ENCODE data around the gene C1orf50. TPM values are rescaled to one million over a fixed set of nuclear protein-coding genes. Genes with fewer than 3 reads are reported as not detected.

Gene C1orf50
- total and polyA plus RNA-seq, 9 donors, result 4.6 to 12.9 (median 8.1) TPM

- no peak overlapping the region for H3K27ac ChIP-seq (ENCODE audit: low read length)
Measured at GRCh38 chr1:42732126-42732680, 34.8 kb upstream of the C1orf50 start.

GRCh38 chr1:42733415-42734200, 33.4 kb upstream of the C1orf50 start:
- WGBS (ENCODE audit: insufficient coverage), result 79% methylated on average over 11 of the region's 12 CpGs
- H3K36me3 ChIP-seq (ENCODE audit: control insufficient read depth, insufficient read depth, low read length), result no peaks in the 10 kb centered on the region
- H3K4me1 ChIP-seq (ENCODE audit: control insufficient read depth, insufficient read depth, low read length), result no peaks in the 10 kb centered on the region
- no peak overlapping the region for H3K27ac ChIP-seq (ENCODE audit: low read length)
- no peak for DNase-seq
- no peaks in the 10 kb centered on the region for H3K9me3 ChIP-seq (replicated peaks; ENCODE audit: control insufficient read depth, low read depth, low read length)
- H3K27me3 ChIP-seq (ENCODE audit: control insufficient read depth, insufficient read depth, low read length), result no peaks in the 10 kb centered on the region
- H3K4me3 ChIP-seq (ENCODE audit: low read length), result no peak overlapping the region

More at GRCh38 chr1:42732126-42732680, 34.8 kb upstream of the C1orf50 start:
- no peaks in the 10 kb centered on the region for H3K9me3 ChIP-seq (replicated peaks; ENCODE audit: control insufficient read depth, low read depth, low read length)
- no peak overlapping the region for H3K4me3 ChIP-seq (ENCODE audit: low read length)
- H3K27me3 ChIP-seq (ENCODE audit: control insufficient read depth, insufficient read depth, low read length), result no peaks in the 10 kb centered on the region
- no peaks in the 10 kb centered on the region for H3K36me3 ChIP-seq (ENCODE audit: control insufficient read depth, insufficient read depth, low read length)
- DNase-seq, result peak; percentile 59
- 71% methylated on average over 7 of the region's 10 CpGs for WGBS (ENCODE audit: insufficient coverage)
- H3K4me1 ChIP-seq (ENCODE audit: control insufficient read depth, insufficient read depth, low read length), result no peaks in the 10 kb centered on the region

- 89% methylated on average over 2 of the region's 7 CpGs for WGBS (ENCODE audit: insufficient coverage)
- Histone ChIP-seq H3K4me1 (ENCODE audit: control insufficient read depth, insufficient read depth, low read length) (no peaks in the 10 kb centered on the region), H3K9me3 (replicated peaks; ENCODE audit: control insufficient read depth, low read depth, low read length) (no peaks in the 10 kb centered on the region), H3K27me3 (ENCODE audit: control insufficient read depth, insufficient read depth, low read length) (no peaks in the 10 kb centered on the region), H3K27ac (ENCODE audit: low read length) (no peak overlapping the region), H3K4me3 (ENCODE audit: low read length) (no peak overlapping the region), H3K36me3 (ENCODE audit: control insufficient read depth, insufficient read depth, low read length) (no peaks in the 10 kb centered on the region)
- DNase-seq, result no peak
Measured at GRCh38 chr1:42734201-42735035, 32.6 kb upstream of the C1orf50 start.

- Histone ChIP-seq H3K4me1 (ENCODE audit: control insufficient read depth, insufficient read depth, low read length) (peaks cover 5% of the 10 kb centered on the region), H3K9me3 (replicated peaks; ENCODE audit: control insufficient read depth, low read depth, low read length) (no peaks in the 10 kb centered on the region), H3K27me3 (ENCODE audit: control insufficient read depth, insufficient read depth, low read length) (no peaks in the 10 kb centered on the region), H3K4me3 (ENCODE audit: low read length) (no peak overlapping the region), H3K36me3 (ENCODE audit: control insufficient read depth, insufficient read depth, low read length) (no peaks in the 10 kb centered on the region), H3K27ac (ENCODE audit: low read length) (no peak overlapping the region)
- DNase-seq, result no peak
- WGBS (ENCODE audit: insufficient coverage), result 76% methylated on average over 11 of the region's 11 CpGs
Measured at GRCh38 chr1:42735056-42735455, 32.0 kb upstream of the C1orf50 start.

- Histone ChIP-seq H3K27ac (ENCODE audit: low read length) (no peak overlapping the region), H3K36me3 (ENCODE audit: control insufficient read depth, insufficient read depth, low read length) (no peaks in the 10 kb centered on the region), H3K4me1 (ENCODE audit: control insufficient read depth, insufficient read depth, low read length) (peaks cover 8% of the 10 kb centered on the region), H3K27me3 (ENCODE audit: control insufficient read depth, insufficient read depth, low read length) (no peaks in the 10 kb centered on the region), H3K9me3 (replicated peaks; ENCODE audit: control insufficient read depth, low read depth, low read length) (no peaks in the 10 kb centered on the region), H3K4me3 (ENCODE audit: low read length) (no peak overlapping the region)
- WGBS (ENCODE audit: insufficient coverage), result 76% methylated on average over 13 of the region's 14 CpGs
- no peak for DNase-seq
Measured at GRCh38 chr1:42735477-42736105, 31.5 kb upstream of the C1orf50 start.

- H3K27ac ChIP-seq (ENCODE audit: low read length), result no peak overlapping the region
- H3K4me1 ChIP-seq (ENCODE audit: control insufficient read depth, insufficient read depth, low read length), result peaks cover 12% of the 10 kb centered on the region
- no peaks in the 10 kb centered on the region for H3K36me3 ChIP-seq (ENCODE audit: control insufficient read depth, insufficient read depth, low read length)
- no peak for DNase-seq
- WGBS (ENCODE audit: insufficient coverage), result 100% methylated on average over 1 of the region's 4 CpGs
- H3K4me3 ChIP-seq (ENCODE audit: low read length), result no peak overlapping the region
- H3K9me3 ChIP-seq (replicated peaks; ENCODE audit: control insufficient read depth, low read depth, low read length), result no peaks in the 10 kb centered on the region
- H3K27me3 ChIP-seq (ENCODE audit: control insufficient read depth, insufficient read depth, low read length), result no peaks in the 10 kb centered on the region
Measured at GRCh38 chr1:42736152-42736551, 30.9 kb upstream of the C1orf50 start.

GRCh38 chr1:42736571-42737200, 30.4 kb upstream of the C1orf50 start:
- Histone ChIP-seq H3K27ac (ENCODE audit: low read length) (no peak overlapping the region), H3K27me3 (ENCODE audit: control insufficient read depth, insufficient read depth, low read length) (no peaks in the 10 kb centered on the region), H3K36me3 (ENCODE audit: control insufficient read depth, insufficient read depth, low read length) (no peaks in the 10 kb centered on the region), H3K4me1 (ENCODE audit: control insufficient read depth, insufficient read depth, low read length) (peaks cover 12% of the 10 kb centered on the region), H3K4me3 (ENCODE audit: low read length) (no peak overlapping the region), H3K9me3 (replicated peaks; ENCODE audit: control insufficient read depth, low read depth, low read length) (no peaks in the 10 kb centered on the region)
- 100% methylated on average over 6 of the region's 8 CpGs for WGBS (ENCODE audit: insufficient coverage)
- DNase-seq, result no peak

GRCh38 chr1:42737257-42737656, 29.8 kb upstream of the C1orf50 start:
- no peaks in the 10 kb centered on the region for H3K9me3 ChIP-seq (replicated peaks; ENCODE audit: control insufficient read depth, low read depth, low read length)
- H3K36me3 ChIP-seq (ENCODE audit: control insufficient read depth, insufficient read depth, low read length), result no peaks in the 10 kb centered on the region
- no peak overlapping the region for H3K27ac ChIP-seq (ENCODE audit: low read length)
- H3K4me3 ChIP-seq (ENCODE audit: low read length), result no peak overlapping the region
- DNase-seq, result peak; percentile 42
- peaks cover 12% of the 10 kb centered on the region for H3K4me1 ChIP-seq (ENCODE audit: control insufficient read depth, insufficient read depth, low read length)
- 42% methylated on average over 5 of the region's 5 CpGs for WGBS (ENCODE audit: insufficient coverage)
- H3K27me3 ChIP-seq (ENCODE audit: control insufficient read depth, insufficient read depth, low read length), result no peaks in the 10 kb centered on the region

GRCh38 chr1:42737986-42738677, 28.9 kb upstream of the C1orf50 start:
- H3K27me3 ChIP-seq (ENCODE audit: control insufficient read depth, insufficient read depth, low read length), result no peaks in the 10 kb centered on the region
- no peaks in the 10 kb centered on the region for H3K9me3 ChIP-seq (replicated peaks; ENCODE audit: control insufficient read depth, low read depth, low read length)
- H3K27ac ChIP-seq (ENCODE audit: low read length), result no peak overlapping the region
- 84% methylated on average over 18 of the region's 21 CpGs for WGBS (ENCODE audit: insufficient coverage)
- no peak overlapping the region for H3K4me3 ChIP-seq (ENCODE audit: low read length)
- H3K4me1 ChIP-seq (ENCODE audit: control insufficient read depth, insufficient read depth, low read length), result peaks cover 12% of the 10 kb centered on the region
- DNase-seq, result no peak
- no peaks in the 10 kb centered on the region for H3K36me3 ChIP-seq (ENCODE audit: control insufficient read depth, insufficient read depth, low read length)
